ENCODE results near the gene ZNF57. TPM values are rescaled to one million over a fixed set of nuclear protein-coding genes. Genes with fewer than 3 reads are reported as not detected.

The ZNF57 gene
- total and polyA plus RNA-seq, 9 of the 15 experiments (the other 6 are each of a cell fraction or from before 2014, with no cell fraction given): 3.9 to 13.5 (median 7.8) TPM

GRCh38 chr19:2877398-2878331 is 23.1 kb upstream of the ZNF57 start (continued):
- TF ChIP-seq ZBTB33 (CRISPR knock-in tag; IDR thresholded peaks at IDR 0.05) (peak; percentile 42; the same call in 1 of the 2 replicates), BRD9 (IDR thresholded peaks at IDR 0.05; ENCODE audit: low read depth, partially characterized antibody) (no peak), CBX3 (IDR thresholded peaks at IDR 0.05; ENCODE audit: borderline replicate concordance in 1 of 2, low read length in 2 of 2) (peak in 1 of 2 experiments; percentile 80; a peak in 2 of 3 replicates), RBM25 (IDR thresholded peaks at IDR 0.05; ENCODE audit: low read depth, low read length, severe bottlenecking) (peak; percentile 71), ZNF280A (IDR thresholded peaks at IDR 0.05; ENCODE audit: low read depth, partially characterized antibody) (peak; percentile 93), KDM2B (CRISPR knock-in tag; IDR thresholded peaks at IDR 0.05) (no peak)
- TF ChIP-seq, protein P1, sequence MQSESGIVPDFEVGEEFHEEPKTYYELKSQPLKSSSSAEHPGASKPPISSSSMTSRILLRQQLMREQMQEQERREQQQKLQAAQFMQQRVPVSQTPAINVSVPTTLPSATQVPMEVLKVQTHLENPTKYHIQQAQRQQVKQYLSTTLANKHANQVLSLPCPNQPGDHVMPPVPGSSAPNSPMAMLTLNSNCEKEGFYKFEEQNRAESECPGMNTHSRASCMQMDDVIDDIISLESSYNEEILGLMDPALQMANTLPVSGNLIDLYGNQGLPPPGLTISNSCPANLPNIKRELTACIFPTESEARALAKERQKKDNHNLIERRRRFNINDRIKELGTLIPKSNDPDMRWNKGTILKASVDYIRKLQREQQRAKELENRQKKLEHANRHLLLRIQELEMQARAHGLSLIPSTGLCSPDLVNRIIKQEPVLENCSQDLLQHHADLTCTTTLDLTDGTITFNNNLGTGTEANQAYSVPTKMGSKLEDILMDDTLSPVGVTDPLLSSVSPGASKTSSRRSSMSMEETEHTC (IDR thresholded peaks at IDR 0.05): no peak

Measured in K562 (cell line).